Activated naive CD4-positive, alpha-beta T cell treated with anti-CD3 and anti-CD28 coated beads, Interleukin-2, amount 10 ng/mL, durations not matched to agents 7 days and 5 days (primary cell): ENCODE results near the gene NR2F6.

Experiments used
- CTCF ChIA-PET: fragments of 350-600 bp; sonication (Branson Sonifier 250); formaldehyde crosslinking; loops from one replicate; lab custom pipeline; 2021; ENCODE audit warnings: antibody characterized with exemption; lab: Charles Lee
- DNase-seq: peaks from one replicate; pipeline ENCODE4 v3.0.0-alpha.2; 2020
- H3K27ac Mint-ChIP-seq: one replicate; pipeline ENCODE4 v1.8.0; 2021; ENCODE audit warnings: mild to moderate bottlenecking, moderate library complexity, mixed read lengths
- H3K27me3 Mint-ChIP-seq: one replicate; pipeline ENCODE4 v1.8.0; 2021; ENCODE audit warnings: mild to moderate bottlenecking, mixed read lengths
- H3K36me3 Mint-ChIP-seq: one replicate; pipeline ENCODE4 v1.8.0; 2021; ENCODE audit warnings: mixed read lengths
- H3K4me1 Mint-ChIP-seq: one replicate; pipeline ENCODE4 v1.8.0; 2021; ENCODE audit warnings: mixed read lengths
- H3K4me3 Mint-ChIP-seq: one replicate; pipeline ENCODE4 v1.8.0; 2021; ENCODE audit warnings: mild to moderate bottlenecking, moderate library complexity, mixed read lengths
- H3K9me3 Mint-ChIP-seq: one replicate; pipeline ENCODE4 v1.8.0; 2021; ENCODE audit warnings: mixed read lengths

Gene NR2F6

GRCh38 chr19:17220207-17220758 is 25.4 kb downstream of the NR2F6 start:
- CTCF ChIA-PET: no interaction called here
- no peak for DNase-seq
- Mint-ChIP-seq H3K27ac (no peak overlapping the region), H3K27me3 (peaks cover 4% of the 10 kb centered on the region), H3K4me1 (peaks cover 16% of the 10 kb centered on the region), H3K9me3 (no peaks in the 10 kb centered on the region), H3K36me3 (peaks cover 26% of the 10 kb centered on the region), H3K4me3 (no peak overlapping the region)

GRCh38 chr19:17219286-17219685 is 26.4 kb downstream of the NR2F6 start:
- Mint-ChIP-seq H3K27ac (no peak overlapping the region), H3K4me3 (no peak overlapping the region), H3K36me3 (peaks cover 30% of the 10 kb centered on the region), H3K9me3 (no peaks in the 10 kb centered on the region), H3K4me1 (peaks cover 24% of the 10 kb centered on the region), H3K27me3 (peaks cover 4% of the 10 kb centered on the region)
- CTCF ChIA-PET: no interaction called here
- no peak for DNase-seq

- no peak for DNase-seq
- peaks cover 45% of the 10 kb centered on the region for H3K36me3 Mint-ChIP-seq
- peaks cover 25% of the 10 kb centered on the region for H3K4me1 Mint-ChIP-seq
- H3K9me3 Mint-ChIP-seq: no peaks in the 10 kb centered on the region
- H3K27ac Mint-ChIP-seq: peak overlapping the region; percentile 99
- peak overlapping the region; percentile 89 for H3K4me3 Mint-ChIP-seq
- CTCF ChIA-PET: no interaction called here
- peaks cover 4% of the 10 kb centered on the region for H3K27me3 Mint-ChIP-seq
These were observed 29.6 kb downstream of the NR2F6 start for GRCh38 chr19:17216058-17216670.

- H3K27ac Mint-ChIP-seq: peak within 1 kb of the TSS; percentile 99
- H3K4me3 Mint-ChIP-seq: peak within 1 kb of the TSS; percentile 89
- DNase-seq: peak; percentile 93
- CTCF ChIA-PET: interaction anchor here (1.9 kb wide), 1 partner anchor 19 kb away, joined by 5 read pairs; no protein-coding TSS in a partner anchor
- no peaks in the 10 kb centered on the region for H3K9me3 Mint-ChIP-seq
- peaks cover 25% of the 10 kb centered on the region for H3K4me1 Mint-ChIP-seq
- H3K36me3 Mint-ChIP-seq: peaks cover 48% of the 10 kb centered on the region
- peaks cover 2% of the 10 kb centered on the region for H3K27me3 Mint-ChIP-seq
These were observed 30.4 kb downstream of the NR2F6 start, which contains the start of gene USE1 for GRCh38 chr19:17215127-17215971. Gene USE1, plus strand, starts transcription at chr19:17215357. Its CDS starts 49 bp downstream, at chr19:17215406.

- no peak for DNase-seq
- H3K9me3 Mint-ChIP-seq: no peaks in the 10 kb centered on the region
- H3K4me3 Mint-ChIP-seq: peak overlapping the region; percentile 89
- peaks cover 52% of the 10 kb centered on the region for H3K36me3 Mint-ChIP-seq
- CTCF ChIA-PET: interaction anchor here (1.9 kb wide), 1 partner anchor 20 kb away, joined by 5 read pairs; no protein-coding TSS in a partner anchor
- H3K27me3 Mint-ChIP-seq: no peaks in the 10 kb centered on the region
- peaks cover 28% of the 10 kb centered on the region for H3K4me1 Mint-ChIP-seq
- peak overlapping the region; percentile 99 for H3K27ac Mint-ChIP-seq
These were observed 31.1 kb downstream of the NR2F6 start for GRCh38 chr19:17214508-17215126.

GRCh38 chr19:17213334-17213733 is 32.4 kb downstream of the NR2F6 start:
- Mint-ChIP-seq H3K4me3 (no peak overlapping the region), H3K9me3 (no peaks in the 10 kb centered on the region), H3K27me3 (no peaks in the 10 kb centered on the region), H3K27ac (peak overlapping the region; percentile 33), H3K4me1 (peaks cover 35% of the 10 kb centered on the region), H3K36me3 (peaks cover 57% of the 10 kb centered on the region)
- CTCF ChIA-PET: interaction anchor here (1.9 kb wide), 1 partner anchor 21 kb away, joined by 5 read pairs; no protein-coding TSS in a partner anchor
- DNase-seq: no peak

- Mint-ChIP-seq H3K9me3 (no peaks in the 10 kb centered on the region), H3K4me1 (peaks cover 33% of the 10 kb centered on the region), H3K27me3 (no peaks in the 10 kb centered on the region), H3K36me3 (peaks cover 48% of the 10 kb centered on the region), H3K4me3 (no peak overlapping the region), H3K27ac (no peak overlapping the region)
- CTCF ChIA-PET: no interaction called here
- no peak for DNase-seq
These were observed 33.9 kb downstream of the NR2F6 start for GRCh38 chr19:17211547-17212446.

GRCh38 chr19:17210296-17210695 is 35.4 kb downstream of the NR2F6 start:
- Mint-ChIP-seq H3K4me3 (no peak overlapping the region), H3K27me3 (no peaks in the 10 kb centered on the region), H3K36me3 (peaks cover 51% of the 10 kb centered on the region), H3K4me1 (peaks cover 25% of the 10 kb centered on the region), H3K9me3 (no peaks in the 10 kb centered on the region), H3K27ac (peak overlapping the region; percentile 83)
- DNase-seq: no peak
- CTCF ChIA-PET: no interaction called here

- Mint-ChIP-seq H3K27me3 (no peaks in the 10 kb centered on the region), H3K27ac (peak overlapping the region; percentile 78), H3K9me3 (no peaks in the 10 kb centered on the region), H3K36me3 (peaks cover 53% of the 10 kb centered on the region), H3K4me1 (peaks cover 16% of the 10 kb centered on the region), H3K4me3 (no peak overlapping the region)
- peak; percentile 55 for DNase-seq
- CTCF ChIA-PET: no interaction called here
These were observed 36.3 kb downstream of the NR2F6 start for GRCh38 chr19:17209126-17210036.

- H3K27me3 Mint-ChIP-seq: no peaks in the 10 kb centered on the region
- H3K4me3 Mint-ChIP-seq: no peak overlapping the region
- H3K36me3 Mint-ChIP-seq: peaks cover 61% of the 10 kb centered on the region
- H3K4me1 Mint-ChIP-seq: peaks cover 14% of the 10 kb centered on the region
- no peak overlapping the region for H3K27ac Mint-ChIP-seq
- CTCF ChIA-PET: interaction anchor here (2.1 kb wide), 1 partner anchor 76 kb away, joined by 7 read pairs; no protein-coding TSS in a partner anchor
- DNase-seq: no peak
- no peaks in the 10 kb centered on the region for H3K9me3 Mint-ChIP-seq
These were observed 38.8 kb downstream of the NR2F6 start for GRCh38 chr19:17206736-17207581.

GRCh38 chr19:17205237-17206140 is 40.2 kb downstream of the NR2F6 start:
- Mint-ChIP-seq H3K9me3 (no peaks in the 10 kb centered on the region), H3K4me1 (peaks cover 14% of the 10 kb centered on the region), H3K27me3 (no peaks in the 10 kb centered on the region), H3K27ac (peak overlapping the region; percentile 24), H3K36me3 (peaks cover 73% of the 10 kb centered on the region), H3K4me3 (no peak overlapping the region)
- peak; percentile 78 for DNase-seq
- CTCF ChIA-PET: interaction anchor here (0.7 to 2.1 kb wide), 2 partner anchors 32 to 77 kb away, joined by 3 to 7 read pairs; no protein-coding TSS in a partner anchor
